ENCODE data around the gene HDAC4. TPM values are rescaled to one million over a fixed set of nuclear protein-coding genes. Genes with fewer than 3 reads are reported as not detected.

Gene HDAC4
- polyA plus RNA-seq, 2 of the 4 experiments (the other 2 are of a cell fraction) = 8.6 to 10.4 TPM

GRCh38 chr2:239300242-239300641 is 100.6 kb downstream of the HDAC4 start (continued):
- TF ChIP-seq MAZ (IDR thresholded peaks at IDR 0.05; ENCODE audit: borderline replicate concordance, low read depth, low read length) (no peak), NFE2L2 (conservative IDR thresholded peaks at IDR 0.05; ENCODE audit: low read length) (no peak)

GRCh38 chr2:239299218-239299939 is 101.4 kb downstream of the HDAC4 start:
- 85% methylated on average over 19 of the region's 19 CpGs for WGBS (ENCODE audit: missing lambda C conversion rate)
- H3K4me3 ChIP-seq = no peak overlapping the region
- no peak for ATAC-seq
- TF ChIP-seq MAFK (IDR thresholded peaks at IDR 0.05; ENCODE audit: partially characterized antibody) (peak; percentile 89), CHD4 (IDR thresholded peaks at IDR 0.05; ENCODE audit: borderline replicate concordance) (no peak), SMC3 (IDR thresholded peaks at IDR 0.05) (no peak)
- 0 out of 6 replicates have a peak overlapping the region, but pooled peaks of 1 of the 2 experiments have one; percentile 6 for H3K27ac ChIP-seq
- H3K9me3 ChIP-seq = no peaks in the 10 kb centered on the region
- ChIA-PET POLR2A (no interaction called here), CTCF (no interaction called here)
- peaks cover 28% of the 10 kb centered on the region for H3K4me1 ChIP-seq
- no peak for FAIRE-seq
- H3K4me2 ChIP-seq = no peak overlapping the region
- DNase-seq (ENCODE audit: low read depth in 1 of 2, low spot score in 1 of 2) = no peak

- no peak for DNase-seq (ENCODE audit: low read depth in 1 of 2, low spot score in 1 of 2)
- ATAC-seq = no peak
- ChIA-PET POLR2A (no interaction called here), CTCF (interaction anchor here (0.8 to 1.6 kb wide), 5 partner anchors 8 to 115 kb away, joined by 3 to 4 read pairs (median 3); no protein-coding TSS in a partner anchor)
- FAIRE-seq = no peak
- Histone ChIP-seq H3K4me3 (no peak overlapping the region), H3K4me2 (no peak overlapping the region), H3K9me3 (no peaks in the 10 kb centered on the region), H3K4me1 (peaks cover 28% of the 10 kb centered on the region), H3K27ac (no peak overlapping the region)
- no peak for TF ChIP-seq KDM1A (IDR thresholded peaks at IDR 0.05; ENCODE audit: low read depth)
- no peak for TF ChIP-seq RCOR1 (IDR thresholded peaks at IDR 0.05; ENCODE audit: low read depth, low read length)
- TF ChIP-seq HES2 (IDR thresholded peaks at IDR 0.05) = no peak
- TF ChIP-seq FOSB (CRISPR knock-in tag; IDR thresholded peaks at IDR 0.05) = no peak
- TF ChIP-seq ZSCAN20 (CRISPR knock-in tag; IDR thresholded peaks at IDR 0.05) = no peak
- TF ChIP-seq RNF2 (IDR thresholded peaks at IDR 0.05; ENCODE audit: borderline replicate concordance, low read depth) = no peak
- no peak for TF ChIP-seq PBX3 (IDR thresholded peaks at IDR 0.05)
- no peak for TF ChIP-seq HOXB5 (CRISPR knock-in tag; IDR thresholded peaks at IDR 0.05)
- TF ChIP-seq POLR2AphosphoS2 (conservative IDR thresholded peaks at IDR 0.05; ENCODE audit: low read length) = no peak
- no peak for TF ChIP-seq CHD4 (IDR thresholded peaks at IDR 0.05; ENCODE audit: borderline replicate concordance)
- 89% methylated on average over 14 of the region's 14 CpGs for WGBS (ENCODE audit: missing lambda C conversion rate)
Measured at GRCh38 chr2:239298116-239298804, 102.6 kb downstream of the HDAC4 start.

GRCh38 chr2:239297142-239298004 is 103.4 kb downstream of the HDAC4 start:
- FAIRE-seq = no peak
- ChIA-PET CTCF (interaction anchor here (0.6 to 1.6 kb wide), 6 partner anchors 9 to 642 kb away, joined by 3 to 4 read pairs (median 3); no protein-coding TSS in a partner anchor), POLR2A (no interaction called here)
- Histone ChIP-seq H3K4me3 (no peak overlapping the region), H3K4me2 (peak overlapping the region; percentile 64), H3K4me1 (peaks cover 28% of the 10 kb centered on the region), H3K9me3 (no peaks in the 10 kb centered on the region), H3K27ac (peak overlapping the region in 1 of 2 experiments; percentile 70; a peak in 2 of 6 replicates)
- TF ChIP-seq CHD4 (IDR thresholded peaks at IDR 0.05; ENCODE audit: borderline replicate concordance) (no peak), KDM5A (IDR thresholded peaks at IDR 0.05) (no peak), KDM1A (IDR thresholded peaks at IDR 0.05; ENCODE audit: low read depth) (no peak), POLR2A (IDR thresholded peaks at IDR 0.05; ENCODE audit: low read length) (no peak), NR3C1 (IDR thresholded peaks at IDR 0.05) (no peak), JUN (IDR thresholded peaks at IDR 0.05) (no peak), RAD21 (conservative IDR thresholded peaks at IDR 0.05 in 1 of 2, IDR thresholded peaks at IDR 0.05 in 1 of 2) (no peak), GATA3 (IDR thresholded peaks at IDR 0.05; ENCODE audit: borderline replicate concordance) (no peak)
- peak in 1 of 2 experiments; percentile 15; a peak in 2 of 6 replicates for ATAC-seq
- DNase-seq (ENCODE audit: low read depth in 1 of 2, low spot score in 1 of 2) = no peak
- 97% methylated on average over 22 of the region's 22 CpGs for WGBS (ENCODE audit: missing lambda C conversion rate)

Data from A549 (cell line).